KG1 (cell line): Measurements from ENCODE around the gene CLEC16A.
"Not testable (repeated sequence)": the region's sequence is repeated elsewhere in the genome, so short reads cannot be mapped to it uniquely, and the experiment has no call there.

Experiments used
- DNase-seq: peaks from one replicate; lab custom pipeline; 2025; lab: John Stamatoyannopoulos, UW

The CLEC16A gene

GRCh38 chr16:10923650-10924214, 20.6 kb upstream of the CLEC16A start:
- DNase-seq: no peak

DNA sequence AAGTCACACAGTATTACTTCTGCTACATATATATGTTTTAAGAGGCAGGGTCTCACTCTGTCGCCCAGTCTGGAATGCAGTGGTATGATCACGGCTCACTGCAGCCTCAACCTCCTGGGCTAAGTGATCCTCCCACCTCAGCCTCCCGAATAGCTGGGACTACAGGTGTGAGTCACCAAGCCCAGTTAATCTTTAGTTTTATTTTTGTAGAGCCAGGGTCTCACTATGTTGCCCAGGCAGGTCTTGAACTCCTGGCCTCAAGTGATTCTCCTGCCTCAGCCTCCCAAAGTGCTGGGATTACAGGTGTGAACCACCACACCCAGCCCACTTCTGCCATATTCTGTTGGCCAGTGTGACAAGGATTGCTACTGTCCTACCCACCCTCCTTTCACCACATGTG, 19.1 kb upstream of the CLEC16A start:
- not testable (repeated sequence) for DNase-seq

DNA sequence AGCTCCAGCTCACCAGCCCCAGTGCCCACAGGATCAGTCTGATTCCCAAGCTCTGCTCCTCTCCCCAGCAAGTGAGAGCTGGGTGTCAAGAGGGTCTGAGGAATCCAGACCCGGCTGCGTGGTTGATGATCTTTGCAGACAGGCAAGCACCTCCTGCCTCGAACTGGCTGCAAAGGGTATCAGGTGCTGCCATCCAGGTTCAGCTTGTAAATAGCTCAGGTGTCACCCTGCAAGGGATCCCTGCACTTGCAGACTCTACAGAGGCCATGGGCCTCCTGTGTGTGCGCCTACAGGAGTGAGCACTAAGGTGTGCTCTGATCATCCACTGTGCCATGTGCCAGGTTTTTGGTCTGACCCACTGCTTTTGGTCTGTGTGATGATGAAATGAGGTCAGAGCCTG, 18.3 kb upstream of the CLEC16A start:
- DNase-seq: no peak

DNA sequence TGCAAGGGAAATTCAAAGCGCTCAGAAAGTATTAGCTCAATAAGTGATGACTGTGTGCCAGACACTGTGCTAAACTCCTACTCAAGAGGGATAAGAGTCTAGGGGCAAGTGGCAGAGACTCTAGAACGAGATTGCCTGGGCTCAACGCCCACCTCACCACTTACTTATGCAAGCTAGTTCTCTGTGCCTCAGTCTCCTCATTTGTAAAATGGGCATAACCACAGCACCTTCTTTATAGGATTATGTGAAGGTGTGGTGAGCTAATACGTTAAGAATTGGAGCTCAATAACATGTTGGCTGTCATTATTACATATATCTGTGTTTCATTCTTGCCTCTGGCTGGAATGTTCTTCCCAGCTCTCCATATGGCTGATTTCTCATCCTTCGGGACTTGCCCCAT, 17.5 kb upstream of the CLEC16A start:
- no peak for DNase-seq

GRCh38 chr16:10927497-10928112, 16.8 kb upstream of the CLEC16A start:
- no peak for DNase-seq

- not testable (repeated sequence) for DNase-seq
Observed at GRCh38 chr16:10929097-10929496, 15.3 kb upstream of the CLEC16A start.

DNA sequence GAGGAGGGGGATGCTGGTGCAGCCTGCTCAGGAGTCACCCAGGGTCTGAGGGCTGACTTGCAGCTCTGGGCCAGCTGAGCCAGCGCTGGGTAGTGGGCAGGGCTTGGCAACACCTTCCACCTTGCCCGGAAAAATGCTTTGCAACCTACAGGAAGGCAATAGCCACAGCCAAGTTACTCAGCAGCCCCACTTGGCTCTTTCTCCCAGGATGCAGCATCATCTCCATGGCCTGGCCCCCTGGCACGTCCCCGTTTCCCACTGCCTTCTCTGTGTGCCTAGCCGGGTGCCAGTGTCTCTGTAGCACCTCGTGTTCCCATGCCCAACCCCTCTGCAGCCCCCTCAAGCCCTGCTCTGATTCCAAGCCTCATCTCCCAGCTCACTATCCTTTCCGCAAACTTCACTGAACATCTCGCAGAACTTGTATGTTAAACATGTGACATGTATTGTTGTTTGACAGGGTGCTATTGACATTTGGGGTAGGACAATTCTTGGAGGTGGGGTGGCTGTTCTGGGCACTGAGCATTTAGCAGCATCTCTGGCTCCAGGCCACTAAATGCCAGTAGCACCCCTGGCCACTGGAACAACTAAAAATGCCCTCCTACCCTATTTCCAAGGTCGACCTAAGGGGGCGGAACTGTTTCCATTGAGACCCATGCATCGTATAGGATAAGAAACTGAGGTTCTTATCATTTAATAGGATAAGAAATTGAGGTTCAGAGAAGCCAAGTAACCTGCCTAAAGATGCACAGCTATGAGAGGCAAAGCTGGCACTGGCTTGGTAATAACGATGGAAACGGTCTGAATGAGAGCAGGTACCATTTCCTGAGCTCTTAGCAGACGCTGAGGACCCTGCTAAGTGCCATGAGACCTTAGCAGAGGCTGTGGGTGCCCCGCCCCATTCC, 14.3 kb upstream of the CLEC16A start:
- DNase-seq: no peak

DNA sequence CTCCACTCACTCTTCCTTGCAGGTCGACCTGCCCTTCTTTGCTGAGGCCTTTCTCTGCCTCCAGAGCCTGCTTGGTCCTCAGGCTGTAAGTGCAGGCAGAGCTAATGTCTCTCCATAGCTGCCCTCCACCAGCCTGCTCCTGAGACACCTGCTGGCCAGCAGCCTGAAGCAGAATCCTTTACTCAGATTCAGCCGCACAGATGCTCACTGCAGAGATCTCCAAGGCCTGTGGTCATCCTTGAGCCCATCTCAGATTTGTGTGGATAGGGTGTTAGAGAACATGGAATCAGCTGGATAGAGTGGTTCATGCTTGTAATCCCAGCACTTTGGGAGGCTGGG, 13.6 kb upstream of the CLEC16A start:
- DNase-seq: no peak

DNA sequence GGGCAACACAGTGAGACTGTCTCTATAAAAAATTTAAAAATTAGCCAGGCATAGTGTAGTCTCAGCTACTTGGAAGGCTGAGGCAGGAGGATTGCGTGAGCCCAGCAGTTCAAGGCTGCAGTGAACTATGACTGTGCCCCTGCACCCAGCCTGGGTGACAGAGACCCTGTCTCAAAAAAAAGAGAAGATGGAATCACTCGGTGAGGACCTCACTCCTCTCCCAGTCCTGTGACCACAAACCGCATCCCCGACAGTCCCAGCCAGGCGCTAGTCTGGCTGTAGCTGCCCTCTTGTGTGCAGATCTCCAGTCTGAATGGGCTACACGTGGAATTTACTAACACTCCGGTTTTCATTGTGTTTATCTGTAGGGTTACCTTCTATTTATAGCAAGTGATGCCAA, 13.2 kb upstream of the CLEC16A start:
- DNase-seq: no peak

GRCh38 chr16:10931977-10932632, 12.3 kb upstream of the CLEC16A start:
- DNase-seq: no peak

DNA sequence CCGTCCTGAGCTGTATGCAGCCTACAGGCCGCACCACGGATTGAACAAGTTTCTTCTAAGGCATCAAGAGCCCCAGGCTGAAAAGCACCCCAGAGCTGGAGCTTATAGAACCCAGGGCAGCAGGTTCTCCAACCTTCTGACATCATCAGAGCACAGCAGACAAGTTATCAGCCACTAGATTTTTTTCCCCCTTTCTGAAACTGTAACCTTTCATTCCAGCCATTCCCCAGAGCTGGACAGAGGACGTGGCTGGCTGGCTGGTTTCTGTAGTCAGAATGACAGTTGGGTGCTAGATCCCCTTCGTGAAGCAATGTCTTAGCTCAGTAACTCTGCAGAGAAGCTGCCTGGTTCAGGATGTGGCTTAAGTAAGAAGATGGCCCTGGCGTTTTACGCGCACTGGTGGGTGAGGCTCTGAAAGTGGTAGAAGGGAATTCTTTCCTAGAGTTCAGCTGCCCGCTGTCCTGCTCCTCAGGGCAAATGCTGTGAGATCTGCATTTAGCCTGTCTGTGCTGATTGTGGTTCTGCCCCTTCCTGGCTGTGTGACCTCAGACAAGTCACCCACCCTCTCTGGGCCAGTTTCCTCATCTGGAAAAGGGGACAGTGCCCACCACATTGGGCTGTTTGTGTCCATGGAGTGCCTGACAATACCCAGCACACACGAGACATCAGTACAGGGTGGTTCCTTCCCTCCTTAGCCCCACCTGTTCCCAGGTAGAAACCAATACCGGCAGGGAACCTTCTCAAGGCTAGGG, 11.2 kb upstream of the CLEC16A start:
- no peak for DNase-seq

DNA sequence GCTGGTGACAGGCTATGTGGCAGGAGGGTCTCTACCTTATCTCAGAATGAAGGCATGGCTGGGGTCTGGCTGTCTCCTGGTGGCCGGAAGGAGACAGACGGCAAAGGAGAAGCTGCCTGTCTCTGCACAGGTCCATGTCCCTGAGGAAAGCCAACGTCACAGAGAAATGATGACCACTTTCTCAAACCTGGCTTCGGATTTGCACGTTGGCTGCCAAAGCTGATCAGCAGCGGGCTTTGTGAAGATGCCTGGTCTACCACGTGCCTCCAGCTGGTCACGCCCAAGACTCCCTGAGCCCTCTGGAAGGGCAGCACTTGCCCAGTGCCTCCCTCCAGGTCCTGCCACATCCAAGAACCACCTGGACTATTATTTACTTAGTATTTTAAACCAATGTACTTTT, 10.5 kb upstream of the CLEC16A start:
- DNase-seq: no peak

GRCh38 chr16:10934325-10935107, 9.8 kb upstream of the CLEC16A start:
- DNase-seq: no peak

DNA sequence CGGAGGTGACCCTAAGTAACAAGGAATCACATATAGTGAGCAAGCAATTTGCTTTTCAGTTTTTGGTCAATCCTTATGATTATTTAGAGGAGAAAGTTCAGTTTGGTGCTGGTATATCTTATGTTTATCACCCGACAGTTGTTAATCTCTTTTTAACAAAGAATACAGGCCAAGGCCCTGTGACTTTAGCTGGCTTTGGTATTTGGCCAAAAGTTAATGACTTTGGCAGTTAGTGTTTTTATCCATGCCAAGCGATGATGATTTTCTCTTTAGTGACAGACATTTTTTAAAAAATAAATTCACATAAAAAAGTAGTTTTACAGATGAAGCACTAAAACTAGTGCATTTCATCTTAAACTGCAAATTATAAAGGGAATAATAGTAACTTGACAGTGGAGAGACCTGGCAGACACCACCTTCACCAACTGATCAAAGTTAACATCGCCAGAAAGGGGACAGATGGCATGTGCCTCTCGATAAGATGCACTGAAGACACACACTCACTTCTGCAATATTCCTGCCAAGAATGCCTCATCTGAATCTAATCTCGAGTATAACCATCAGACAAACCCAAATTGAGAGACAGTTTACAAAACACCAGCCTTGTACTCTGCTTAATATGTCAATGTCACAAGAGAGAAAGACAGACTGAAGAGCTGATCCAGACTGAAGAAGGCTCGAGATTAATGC, 9.0 kb upstream of the CLEC16A start:
- no peak for DNase-seq

GRCh38 chr16:10936272-10936984, 7.9 kb upstream of the CLEC16A start:
- no peak for DNase-seq

DNA sequence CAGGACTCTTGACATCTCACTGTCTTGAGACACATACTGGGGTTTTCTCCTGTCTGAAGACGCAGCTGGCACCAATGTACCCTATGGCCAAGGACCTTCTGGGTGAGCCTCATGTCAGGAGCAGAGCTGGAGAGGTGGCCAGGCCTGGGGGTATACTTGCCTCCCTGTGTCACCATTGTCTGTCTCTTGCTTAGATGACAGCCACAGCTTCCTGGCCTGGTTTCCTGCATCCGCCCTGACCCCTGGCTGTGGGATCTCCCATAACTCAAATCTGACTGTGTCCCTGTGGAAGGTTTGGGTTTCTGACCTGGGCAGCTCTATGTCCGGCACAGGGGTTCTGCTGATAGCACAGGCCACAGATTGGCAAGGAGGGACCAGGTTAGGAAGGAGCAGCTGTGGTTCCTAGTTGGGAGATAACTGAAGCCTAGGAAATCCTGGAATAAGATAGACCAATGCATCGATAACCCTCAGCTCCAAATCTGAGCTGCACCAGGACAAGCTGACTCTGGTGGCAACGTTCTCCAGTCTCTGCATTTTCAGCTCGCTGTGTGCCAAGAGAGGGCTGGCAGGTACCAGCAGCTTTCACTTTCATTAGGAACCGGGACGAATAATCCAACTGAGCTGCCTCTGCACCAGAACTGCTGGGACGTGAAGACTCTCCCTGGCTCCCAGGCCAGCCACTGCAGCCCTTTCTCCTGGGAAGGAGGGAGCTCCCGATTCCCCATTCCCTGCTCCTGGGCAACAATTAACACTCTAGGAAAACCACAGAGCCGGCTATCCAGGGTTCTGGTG, 7.1 kb upstream of the CLEC16A start:
- DNase-seq: no peak

DNA sequence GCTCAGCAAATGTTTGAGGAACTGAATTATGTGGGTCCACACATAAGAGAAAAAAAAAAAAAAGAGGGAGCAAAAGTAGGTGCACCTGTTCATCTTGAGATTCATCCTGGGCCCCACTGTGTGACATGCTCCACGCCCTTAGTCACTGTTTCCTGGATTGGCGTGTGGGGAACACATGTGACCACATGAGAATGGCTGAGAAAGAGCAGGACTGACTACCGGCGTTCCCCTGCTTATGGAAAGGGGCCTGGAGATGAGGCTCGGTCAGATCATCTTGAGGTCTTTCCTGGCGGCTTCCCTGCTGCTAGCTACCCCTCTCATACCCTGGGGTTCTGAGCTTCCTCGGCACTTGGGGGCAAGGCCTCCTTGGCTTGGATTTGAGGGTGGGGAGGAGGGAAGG, 6.0 kb upstream of the CLEC16A start:
- DNase-seq: no peak

DNA sequence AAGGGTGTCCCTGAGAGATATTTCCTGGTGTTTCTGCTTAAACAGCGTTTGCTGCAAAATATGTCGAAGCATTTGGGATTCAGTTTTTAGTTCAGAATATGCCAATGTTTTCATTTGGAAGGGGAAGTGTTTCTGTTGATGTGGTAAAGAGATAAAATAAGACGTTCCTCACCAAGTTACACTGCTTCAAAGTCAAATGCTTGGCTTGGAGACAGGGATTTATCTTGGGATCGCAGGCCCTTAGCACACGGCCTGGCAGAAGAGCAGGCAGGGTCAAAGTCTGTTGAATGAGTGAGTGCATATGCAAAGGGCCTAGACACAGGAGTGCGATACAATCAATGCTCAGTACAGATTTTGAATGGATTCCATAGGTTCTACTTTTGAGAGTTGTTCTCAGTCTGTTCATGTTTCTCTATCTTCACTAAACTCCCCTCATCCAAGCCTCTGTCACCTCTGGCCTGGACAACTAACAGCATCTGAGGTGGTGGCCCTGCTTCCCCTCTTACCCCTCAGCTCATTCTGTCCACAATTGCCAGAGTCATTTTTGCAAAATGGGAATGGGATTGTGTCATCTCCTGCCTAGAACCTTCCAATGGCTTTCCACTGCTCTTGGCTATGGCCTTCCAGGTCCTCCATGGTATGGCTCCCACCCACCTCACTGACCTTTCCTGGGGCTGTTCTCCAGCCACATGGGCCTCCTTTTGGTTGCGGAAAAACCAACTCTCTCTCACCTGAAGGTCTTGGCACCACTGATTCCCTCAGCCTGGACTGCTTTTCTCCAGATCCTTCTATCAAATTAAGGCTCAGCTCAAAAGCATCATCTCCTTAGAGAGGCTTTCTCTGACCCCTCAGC, 5.3 kb upstream of the CLEC16A start:
- no peak for DNase-seq
